H1 (cell line): ENCODE results near the gene KRT34.

Experiments used
- CTCF ChIP-seq, 3 experiments: IDR thresholded peaks; 1 replicate in 2 of 3; 2 replicates in 1 of 3; pipeline versions ENCODE4 v1.5.1 to v1.6.1; 2011; ENCODE audit warnings: low read length in 3 of 3, mild to moderate bottlenecking in 3 of 3, inconsistent platforms in 2 of 3, low read depth in 1 of 3, moderate library complexity in 1 of 3; ENCODE audit not compliant: insufficient read depth in 1 of 3; ENCODE audit errors: control extremely low read depth in 1 of 3
- E2F6 ChIP-seq: IDR thresholded peaks from 2 replicates; pipeline ENCODE4 v1.6.1; 2012; ENCODE audit warnings: inconsistent platforms
- KDM5A ChIP-seq: fragments of 200-600 bp; IDR thresholded peaks from 2 replicates; pipeline ENCODE4 v1.7.1; 2012; ENCODE audit warnings: mild to moderate bottlenecking, low read length, inconsistent platforms, mixed read lengths
- RXRA ChIP-seq: IDR thresholded peaks from 2 replicates; pipeline ENCODE4 v1.6.1; 2011; ENCODE audit warnings: low read depth, mild to moderate bottlenecking, low read length, moderate library complexity; ENCODE audit not compliant: insufficient read depth
- TF ChIP-seq, protein P1 (sequence below): IDR thresholded peaks from 2 replicates; pipeline ENCODE4 v1.6.1; 2011; ENCODE audit warnings: low read length, improper control_type of control experiment

DNA sequence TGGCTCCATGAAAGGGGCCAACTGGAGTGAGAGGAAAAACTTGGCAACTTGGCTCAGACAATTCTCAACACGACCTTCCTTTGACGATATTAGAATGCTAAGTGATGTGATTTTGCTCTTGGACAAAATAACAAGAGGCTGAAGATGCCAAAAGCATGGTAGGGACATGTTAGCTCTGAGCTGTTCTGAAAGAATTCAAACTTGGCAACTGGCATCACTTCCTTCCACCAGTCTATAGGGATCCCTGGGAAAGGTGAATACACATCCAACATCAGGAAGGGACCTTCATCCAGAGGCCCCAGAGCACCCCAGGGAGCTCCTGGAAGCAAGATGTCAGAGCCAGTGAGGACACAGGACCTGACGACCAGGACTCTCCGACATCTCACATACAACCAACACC lies 38.0 kb upstream of the KRT34 start:
- TF ChIP-seq KDM5A (no peak), CTCF (IDR thresholded peaks at IDR 0.05; ENCODE audit: control extremely low read depth in 1 of 3, insufficient read depth in 1 of 3, low read depth in 1 of 3, low read length in 3 of 3) (no peak), E2F6 (no peak), RXRA (no peak)
- TF ChIP-seq, protein P1, sequence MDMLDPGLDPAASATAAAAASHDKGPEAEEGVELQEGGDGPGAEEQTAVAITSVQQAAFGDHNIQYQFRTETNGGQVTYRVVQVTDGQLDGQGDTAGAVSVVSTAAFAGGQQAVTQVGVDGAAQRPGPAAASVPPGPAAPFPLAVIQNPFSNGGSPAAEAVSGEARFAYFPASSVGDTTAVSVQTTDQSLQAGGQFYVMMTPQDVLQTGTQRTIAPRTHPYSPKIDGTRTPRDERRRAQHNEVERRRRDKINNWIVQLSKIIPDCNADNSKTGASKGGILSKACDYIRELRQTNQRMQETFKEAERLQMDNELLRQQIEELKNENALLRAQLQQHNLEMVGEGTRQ, result no peak
